OCI-LY7 (cell line): ENCODE measurements around the gene RTL1. TPM values are rescaled to one million over a fixed set of nuclear protein-coding genes. Genes with fewer than 3 reads are reported as not detected.

Source experiments
- BruUV-seq: library from RNA; stranded (reverse); fragments of 400-500 nt; replicated peaks from 2 replicates; lab custom pipeline; 2021; lab: Mats Ljungman, UMichigan
- CTCF ChIA-PET: fragments of 300-600 bp; sonication (Branson Sonifier 250); formaldehyde crosslinking; loops from one replicate; lab custom pipeline; 2022; ENCODE audit warnings: antibody characterized with exemption; ENCODE audit not compliant: unreplicated experiment; lab: Charles Lee
- POLR2A ChIA-PET: fragments of 300-600 bp; sonication (Branson Sonifier 250); formaldehyde crosslinking; loops from one replicate; lab custom pipeline; 2022; ENCODE audit warnings: antibody characterized with exemption; lab: Charles Lee
- DNase-seq: peaks from one replicate; pipeline ENCODE4 v3.0.0-alpha.2; 2015; ENCODE audit warnings: low spot score
- H2AFZ ChIP-seq: fragments of 200-600 bp; sonication (generic), shearing (Covaris generic); 2 replicates; pipeline ENCODE4 v1.6.1; 2014; ENCODE audit warnings: mild to moderate bottlenecking, antibody characterized with exemption, low read length, moderate library complexity
- H3K27ac ChIP-seq: fragments of 200-600 bp; sonication (generic); 2 replicates; pipeline ENCODE4 v1.5.1; 2014; ENCODE audit warnings: mixed run types, low read depth, mild to moderate bottlenecking, moderate library complexity, low read length, inconsistent platforms; ENCODE audit not compliant: poor library complexity, severe bottlenecking
- H3K36me3 ChIP-seq: fragments of 200-600 bp; sonication (generic); 2 replicates; pipeline ENCODE4 v1.6.1; 2014; ENCODE audit warnings: mild to moderate bottlenecking, antibody characterized with exemption, low read length, moderate library complexity, mixed read lengths; ENCODE audit not compliant: insufficient read depth
- H3K4me1 ChIP-seq: fragments of 200-600 bp; sonication (generic); 2 replicates; pipeline ENCODE4 v1.5.1; 2014; ENCODE audit warnings: mild to moderate bottlenecking, low read length; ENCODE audit not compliant: insufficient read depth, poor library complexity, severe bottlenecking
- H3K4me2 ChIP-seq: fragments of 200-600 bp; sonication (generic); 2 replicates; pipeline ENCODE4 v1.6.1; 2014; ENCODE audit warnings: mild to moderate bottlenecking, low read length
- H3K4me3 ChIP-seq: fragments of 200-600 bp; sonication (generic); 2 replicates; pipeline ENCODE4 v1.5.1; 2014; ENCODE audit warnings: mild to moderate bottlenecking, low read depth, low read length; ENCODE audit not compliant: poor library complexity, severe bottlenecking
- H3K79me2 ChIP-seq: fragments of 200-600 bp; sonication (generic); 2 replicates; pipeline ENCODE4 v1.6.1; 2016; ENCODE audit warnings: low read depth, mild to moderate bottlenecking, low read length, moderate library complexity, mixed read lengths; ENCODE audit not compliant: insufficient read depth
- H3K9me2 ChIP-seq: fragments of 200-600 bp; sonication (generic); 2 replicates; pipeline ENCODE4 v1.6.1; 2016; ENCODE audit warnings: mild to moderate bottlenecking, low read length, mixed read lengths; ENCODE audit not compliant: insufficient read depth
- H3K9me3 ChIP-seq: fragments of 200-600 bp; sonication (generic); 2 replicates; pipeline ENCODE4 v1.6.1; 2014; ENCODE audit warnings: mild to moderate bottlenecking, mixed run types, low read length, mixed read lengths
- H4K20me1 ChIP-seq: fragments of 200-600 bp; sonication (generic); 2 replicates; pipeline ENCODE4 v1.6.1; 2014; ENCODE audit warnings: mild to moderate bottlenecking, antibody characterized with exemption, low read length, moderate library complexity, mixed read lengths; ENCODE audit not compliant: insufficient read depth
- EZH2phosphoT487 ChIP-seq: fragments of 200-600 bp; sonication (generic); IDR thresholded peaks from 2 replicates; pipeline ENCODE4 v1.6.1; 2018; ENCODE audit warnings: low read depth, borderline replicate concordance, mild to moderate bottlenecking, mixed run types, antibody characterized with exemption, low read length, moderate library complexity, mixed read lengths
- intact Hi-C: fragments of 100-400 bp; cut with micrococcal nuclease; formaldehyde crosslinking; loops from one replicate; pipeline ENCODE4 v1.10.0; 2022; ENCODE audit not compliant: unreplicated experiment
- total RNA-seq, 2 experiments: library from RNA; depleted of rRNA in 1 of 2; stranded (reverse); fragments of >200 nt in 1 of 2; shearing (Covaris generic) in 1 of 2; gene quantifications; 2 replicates each; pipeline ENCODE4 v1.2.3, GENCODE V29; 2014 to 2022
- TF ChIP-seq, protein P1 (sequence below): fragments of 200-600 bp; sonication (generic); conservative IDR thresholded peaks from 2 replicates; pipeline ENCODE4 v1.5.1; 2014; ENCODE audit warnings: mild to moderate bottlenecking, antibody characterized with exemption, low read length, moderate library complexity, mixed read lengths

Gene RTL1
- total RNA-seq, 2 experiments from 2014 or later: not detected

DNA sequence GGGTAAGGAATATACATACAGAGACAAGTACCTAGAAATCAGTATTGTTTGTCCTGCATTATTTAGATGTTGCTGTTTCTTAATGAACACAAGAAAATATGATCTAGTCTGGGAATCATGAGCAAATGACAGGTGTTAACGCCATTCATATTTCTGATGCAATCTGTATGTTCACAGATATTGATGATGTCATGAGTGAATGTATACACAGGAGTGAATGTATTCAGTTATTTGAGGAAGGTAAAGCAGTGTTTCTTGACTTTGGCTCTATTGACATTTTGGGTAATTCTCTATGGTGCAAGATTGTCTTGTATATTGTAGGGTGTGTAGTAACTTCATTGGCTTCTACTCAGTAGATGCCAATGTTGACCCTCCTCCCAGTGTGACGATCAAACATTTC, 26.7 kb upstream of the RTL1 start:
- POLR2A ChIA-PET: no interaction called here
- Histone ChIP-seq H3K4me2 (no peak overlapping the region), H3K4me1 (no peaks in the 10 kb centered on the region), H2AFZ (no peak overlapping the region), H3K27ac (no peak overlapping the region), H3K79me2 (no peaks in the 10 kb centered on the region), H4K20me1 (no peaks in the 10 kb centered on the region), H3K9me3 (no peaks in the 10 kb centered on the region), H3K9me2 (no peaks in the 10 kb centered on the region), H3K36me3 (no peaks in the 10 kb centered on the region), H3K4me3 (no peak overlapping the region)
- intact Hi-C loops: no loop called here
- BruUV-seq: no TSS peak
- CTCF ChIA-PET: no interaction called here
- no peak for TF ChIP-seq EZH2phosphoT487
- TF ChIP-seq, protein P1, sequence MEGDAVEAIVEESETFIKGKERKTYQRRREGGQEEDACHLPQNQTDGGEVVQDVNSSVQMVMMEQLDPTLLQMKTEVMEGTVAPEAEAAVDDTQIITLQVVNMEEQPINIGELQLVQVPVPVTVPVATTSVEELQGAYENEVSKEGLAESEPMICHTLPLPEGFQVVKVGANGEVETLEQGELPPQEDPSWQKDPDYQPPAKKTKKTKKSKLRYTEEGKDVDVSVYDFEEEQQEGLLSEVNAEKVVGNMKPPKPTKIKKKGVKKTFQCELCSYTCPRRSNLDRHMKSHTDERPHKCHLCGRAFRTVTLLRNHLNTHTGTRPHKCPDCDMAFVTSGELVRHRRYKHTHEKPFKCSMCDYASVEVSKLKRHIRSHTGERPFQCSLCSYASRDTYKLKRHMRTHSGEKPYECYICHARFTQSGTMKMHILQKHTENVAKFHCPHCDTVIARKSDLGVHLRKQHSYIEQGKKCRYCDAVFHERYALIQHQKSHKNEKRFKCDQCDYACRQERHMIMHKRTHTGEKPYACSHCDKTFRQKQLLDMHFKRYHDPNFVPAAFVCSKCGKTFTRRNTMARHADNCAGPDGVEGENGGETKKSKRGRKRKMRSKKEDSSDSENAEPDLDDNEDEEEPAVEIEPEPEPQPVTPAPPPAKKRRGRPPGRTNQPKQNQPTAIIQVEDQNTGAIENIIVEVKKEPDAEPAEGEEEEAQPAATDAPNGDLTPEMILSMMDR: no peak
- DNase-seq: no peak

DNA sequence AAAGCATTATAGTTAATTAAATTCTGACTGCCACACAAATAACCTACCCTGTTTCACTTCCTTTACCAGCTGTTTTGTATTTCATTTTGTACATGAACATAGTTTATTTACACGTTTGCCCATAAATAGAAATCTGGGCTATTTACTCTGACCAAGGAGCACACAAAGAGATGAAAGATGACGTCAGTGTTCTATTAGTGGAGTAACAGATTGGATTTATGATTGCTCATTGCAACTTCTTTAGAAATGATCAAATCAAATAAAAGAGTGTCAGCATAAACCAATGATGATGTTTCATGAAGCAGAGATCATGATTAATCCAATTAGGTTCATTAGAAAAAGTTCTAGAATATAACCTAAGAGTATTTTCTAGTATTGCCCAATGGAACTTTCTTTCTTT, 12.0 kb upstream of the RTL1 start:
- Histone ChIP-seq H3K79me2 (no peaks in the 10 kb centered on the region), H3K4me2 (no peak overlapping the region), H2AFZ (no peak overlapping the region), H3K36me3 (no peaks in the 10 kb centered on the region), H3K4me3 (no peak overlapping the region), H3K9me2 (no peaks in the 10 kb centered on the region), H4K20me1 (no peaks in the 10 kb centered on the region), H3K27ac (no peak overlapping the region), H3K9me3 (no peaks in the 10 kb centered on the region), H3K4me1 (no peaks in the 10 kb centered on the region)
- TF ChIP-seq, protein P1: no peak
- TF ChIP-seq EZH2phosphoT487: no peak
- POLR2A ChIA-PET: no interaction called here
- BruUV-seq: no TSS peak
- DNase-seq: no peak
- intact Hi-C loops: no loop called here
- CTCF ChIA-PET: no interaction called here

- ChIA-PET POLR2A (no interaction called here), CTCF (no interaction called here)
- H3K4me3 ChIP-seq: no peak overlapping the region
- no peak overlapping the region for H3K4me2 ChIP-seq
- H3K9me3 ChIP-seq: no peaks in the 10 kb centered on the region
- H4K20me1 ChIP-seq: no peaks in the 10 kb centered on the region
- intact Hi-C loops: no loop called here
- no peaks in the 10 kb centered on the region for H3K4me1 ChIP-seq
- DNase-seq: no peak
- H3K9me2 ChIP-seq: no peaks in the 10 kb centered on the region
- H2AFZ ChIP-seq: no peak overlapping the region
- TF ChIP-seq, protein P1: no peak
- no peak for TF ChIP-seq EZH2phosphoT487
- H3K27ac ChIP-seq: no peak overlapping the region
- no TSS peak for BruUV-seq
- no peaks in the 10 kb centered on the region for H3K36me3 ChIP-seq
- no peaks in the 10 kb centered on the region for H3K79me2 ChIP-seq
These were observed 11.1 kb upstream of the RTL1 start for GRCh38 chr14:100914597-100915021.
